GM12874 (cell line): ENCODE results near the gene MT1X.

ENCODE experiments used
- CTCF ChIP-seq: IDR thresholded peaks from 2 replicates; pipeline ENCODE4 v1.5.1; 2011; ENCODE audit warnings: low read depth, mild to moderate bottlenecking, control low read depth, low read length, moderate library complexity; ENCODE audit not compliant: insufficient read depth

The MT1X gene

GRCh38 chr16:56637814-56638750 is 44.2 kb upstream of the MT1X start, which contains the start of gene MT1A:
TSS of gene MT1A (plus strand) at chr16:56638666. CDS start at chr16:56638739, 73 bp downstream.
- TF ChIP-seq CTCF, result no peak

- no peak for TF ChIP-seq CTCF
Observed at GRCh38 chr16:56639045-56639444, 43.2 kb upstream of the MT1X start.

GRCh38 chr16:56640076-56640475 is 42.2 kb upstream of the MT1X start:
- no peak for TF ChIP-seq CTCF

DNA sequence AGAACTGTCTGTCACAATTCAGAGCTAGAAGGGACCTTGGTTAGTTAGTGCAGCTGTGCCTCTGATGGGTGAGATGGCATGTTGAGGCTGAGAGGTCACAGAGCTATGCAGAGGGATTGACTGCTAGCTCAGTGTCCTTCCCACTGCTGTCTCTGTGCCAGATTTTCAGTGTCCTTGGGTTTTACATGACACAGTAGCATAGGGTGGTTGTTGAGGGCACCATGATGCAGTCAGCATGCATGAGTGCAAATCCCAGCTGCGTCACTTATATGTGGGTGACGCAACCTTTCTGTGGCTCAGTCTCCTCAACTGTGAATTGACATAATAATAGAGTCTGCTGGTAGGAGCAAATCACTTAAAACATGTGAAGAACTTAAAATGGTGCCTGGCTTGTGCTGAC is 41.1 kb upstream of the MT1X start:
- TF ChIP-seq CTCF, result no peak

- TF ChIP-seq CTCF, result peak; percentile 23; the same call in 1 of the 2 replicates
Observed at GRCh38 chr16:56643080-56643778, 39.0 kb upstream of the MT1X start.

GRCh38 chr16:56643833-56644232 is 38.4 kb upstream of the MT1X start:
- no peak for TF ChIP-seq CTCF

- TF ChIP-seq CTCF, result no peak
Observed at GRCh38 chr16:56645311-56645710, 37.0 kb upstream of the MT1X start.
